ENCODE measurements around the gene DTX2. TPM values are rescaled to one million over a fixed set of nuclear protein-coding genes. Genes with fewer than 3 reads are reported as not detected.
"Not testable (repeated sequence)": the region's sequence is repeated elsewhere in the genome, so short reads cannot be mapped to it uniquely, and the experiment has no call there.

The DTX2 gene
- total RNA-seq, 1 donor from 2014 or later: 45.8 TPM

- peaks cover 22% of the 10 kb centered on the region for H3K36me3 Mint-ChIP-seq (ENCODE audit: low read depth)
- POLR2A ChIA-PET; H3K4me1 Mint-ChIP-seq; DNase-seq; H3K27ac Mint-ChIP-seq; H3K27me3 Mint-ChIP-seq; ATAC-seq (ENCODE audit: low read depth); intact Hi-C loops (cut with micrococcal nuclease); CTCF ChIA-PET; H3K9me3 Mint-ChIP-seq; H3K4me3 Mint-ChIP-seq: not testable (repeated sequence)
Measured at GRCh38 chr7:76498583-76499200, 37.2 kb downstream of the DTX2 start.

DNA sequence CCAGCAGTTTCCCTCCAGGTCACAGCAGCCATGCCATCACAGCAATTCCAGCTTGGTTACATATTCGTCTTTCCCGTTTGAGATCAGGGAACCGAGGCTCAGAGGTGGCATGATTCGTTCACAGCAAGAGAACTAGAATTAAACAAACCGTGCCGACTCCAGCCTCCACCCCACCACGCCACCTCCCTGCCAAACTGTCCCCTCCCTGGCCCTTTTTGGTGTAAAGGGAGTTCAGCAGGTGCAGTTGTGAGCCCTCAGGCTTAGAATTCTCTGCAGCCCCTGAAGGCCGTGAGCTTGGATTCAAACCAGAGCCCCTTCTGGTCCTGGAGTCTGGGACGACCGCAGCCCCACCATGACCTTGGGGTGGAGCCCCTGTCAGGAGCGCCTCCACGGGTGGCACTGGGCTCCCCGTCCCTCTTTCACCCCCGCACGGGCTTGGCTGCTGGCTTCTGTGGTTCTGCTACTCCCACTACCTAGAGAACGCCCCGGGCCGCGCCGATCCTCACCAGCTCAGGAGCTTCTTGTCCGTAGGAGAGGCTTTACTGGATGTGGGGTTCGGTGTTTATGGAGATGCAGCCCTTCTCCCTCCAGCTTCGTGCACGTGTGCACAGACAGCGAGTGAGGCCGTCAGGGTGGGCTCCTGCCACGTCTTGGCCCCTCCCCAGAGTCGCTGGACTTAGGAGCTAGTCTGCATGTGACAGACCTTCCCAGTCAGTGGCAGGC is 37.9 kb downstream of the DTX2 start:
- H3K4me3 Mint-ChIP-seq: not testable (repeated sequence)

GRCh38 chr7:76499924-76500241 is 38.4 kb downstream of the DTX2 start:
- peak; percentile 58 for ATAC-seq (ENCODE audit: low read depth)

More for the DNA sequence above, 37.9 kb downstream of the DTX2 start:
- H3K36me3 Mint-ChIP-seq (ENCODE audit: low read depth): peaks cover 22% of the 10 kb centered on the region
- CTCF ChIA-PET; H3K27ac Mint-ChIP-seq; ATAC-seq (ENCODE audit: low read depth); H3K27me3 Mint-ChIP-seq; DNase-seq; H3K9me3 Mint-ChIP-seq; POLR2A ChIA-PET; H3K4me1 Mint-ChIP-seq; intact Hi-C loops (cut with micrococcal nuclease): not testable (repeated sequence)

DNA sequence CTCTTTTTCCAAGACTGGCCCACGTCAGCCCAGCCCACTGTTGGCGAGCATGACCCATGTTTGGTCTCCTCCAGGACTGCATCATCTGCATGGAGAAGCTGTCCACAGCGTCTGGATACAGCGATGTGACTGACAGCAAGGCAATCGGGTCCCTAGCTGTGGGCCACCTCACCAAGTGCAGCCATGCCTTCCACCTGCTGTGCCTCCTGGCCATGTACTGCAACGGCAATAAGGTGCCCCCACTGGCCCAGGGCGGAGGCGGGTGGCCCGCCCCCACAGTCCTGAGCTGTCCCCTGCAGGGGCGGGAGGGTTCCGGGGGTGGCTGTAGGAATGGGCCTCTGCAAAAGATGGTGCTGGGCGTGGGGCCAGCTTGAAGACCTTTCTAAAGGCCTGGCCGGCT is 40.7 kb downstream of the DTX2 start:
- not testable (repeated sequence) for DNase-seq
- peaks cover 41% of the 10 kb centered on the region for H3K36me3 Mint-ChIP-seq (ENCODE audit: low read depth)

More at GRCh38 chr7:76499924-76500241, 38.4 kb downstream of the DTX2 start:
- peaks cover 25% of the 10 kb centered on the region for H3K36me3 Mint-ChIP-seq (ENCODE audit: low read depth)
- CTCF ChIA-PET, POLR2A ChIA-PET, H3K4me3 Mint-ChIP-seq, H3K9me3 Mint-ChIP-seq, H3K27me3 Mint-ChIP-seq, DNase-seq, H3K4me1 Mint-ChIP-seq, H3K27ac Mint-ChIP-seq: not testable (repeated sequence)
- intact Hi-C loops (cut with micrococcal nuclease): loop anchor here (10.0 kb wide), 1 partner anchor 495 kb away; no protein-coding TSS in a partner anchor

GRCh38 chr7:76502836-76503235 is 41.3 kb downstream of the DTX2 start:
- ATAC-seq (ENCODE audit: low read depth); DNase-seq; H3K27me3 Mint-ChIP-seq; CTCF ChIA-PET; H3K4me3 Mint-ChIP-seq; H3K27ac Mint-ChIP-seq; H3K4me1 Mint-ChIP-seq; H3K9me3 Mint-ChIP-seq: not testable (repeated sequence)
- POLR2A ChIA-PET: interaction anchor here (0.7 kb wide), 1 partner anchor 610 kb away, joined by 3 read pairs; no protein-coding TSS in a partner anchor
- H3K36me3 Mint-ChIP-seq (ENCODE audit: low read depth): peaks cover 41% of the 10 kb centered on the region
- intact Hi-C loops (cut with micrococcal nuclease): loop anchor here (10.0 kb wide), 1 partner anchor 492 kb away; no protein-coding TSS in a partner anchor

More for the DNA sequence above, 40.7 kb downstream of the DTX2 start:
- H3K4me3 Mint-ChIP-seq; ATAC-seq (ENCODE audit: low read depth); H3K27me3 Mint-ChIP-seq; H3K4me1 Mint-ChIP-seq; H3K27ac Mint-ChIP-seq; H3K9me3 Mint-ChIP-seq; CTCF ChIA-PET; POLR2A ChIA-PET: not testable (repeated sequence)
- intact Hi-C loops (cut with micrococcal nuclease): loop anchor here (10.0 kb wide), 1 partner anchor 493 kb away; no protein-coding TSS in a partner anchor

GRCh38 chr7:76503244-76503643 is 41.7 kb downstream of the DTX2 start:
- POLR2A ChIA-PET: interaction anchor here (0.7 kb wide), 1 partner anchor 610 kb away, joined by 3 read pairs; no protein-coding TSS in a partner anchor
- peaks cover 41% of the 10 kb centered on the region for H3K36me3 Mint-ChIP-seq (ENCODE audit: low read depth)

GRCh38 chr7:76504351-76505167 is 43.0 kb downstream of the DTX2 start:
- H3K9me3 Mint-ChIP-seq; ATAC-seq (ENCODE audit: low read depth); POLR2A ChIA-PET; H3K4me3 Mint-ChIP-seq; DNase-seq; H3K27me3 Mint-ChIP-seq; H3K4me1 Mint-ChIP-seq; CTCF ChIA-PET; H3K27ac Mint-ChIP-seq: not testable (repeated sequence)
- H3K36me3 Mint-ChIP-seq (ENCODE audit: low read depth): peaks cover 41% of the 10 kb centered on the region
- intact Hi-C loops (cut with micrococcal nuclease): loop anchor here (10.0 kb wide), 1 partner anchor 490 kb away; no protein-coding TSS in a partner anchor

More at GRCh38 chr7:76503244-76503643, 41.7 kb downstream of the DTX2 start:
- H3K27ac Mint-ChIP-seq; H3K9me3 Mint-ChIP-seq; H3K4me3 Mint-ChIP-seq; H3K27me3 Mint-ChIP-seq; CTCF ChIA-PET; H3K4me1 Mint-ChIP-seq; DNase-seq; ATAC-seq (ENCODE audit: low read depth): not testable (repeated sequence)
- intact Hi-C loops (cut with micrococcal nuclease): loop anchor here (10.0 kb wide), 1 partner anchor 492 kb away; no protein-coding TSS in a partner anchor

Data from activated B cell treated with CpG ODN at 0.5 μM for 24 hours (primary cell).